Ishikawa (cell line): Measurements from ENCODE around the gene MAFB.

Experiments used
- CEBPB ChIP-seq: IDR thresholded peaks from 2 replicates; pipeline ENCODE4 v1.6.1; 2012
- CREB1 ChIP-seq: IDR thresholded peaks from 2 replicates; pipeline ENCODE4 v1.6.1; 2012; ENCODE audit warnings: low read depth
- EGR1 ChIP-seq: IDR thresholded peaks from 2 replicates; pipeline ENCODE4 v1.6.1; 2012
- EP300 ChIP-seq: IDR thresholded peaks from 2 replicates; pipeline ENCODE4 v1.6.1; 2012; ENCODE audit warnings: borderline replicate concordance
- FOXM1 ChIP-seq: IDR thresholded peaks from 2 replicates; pipeline ENCODE4 v1.6.1; 2012; ENCODE audit warnings: low read depth, borderline replicate concordance
- NFIC ChIP-seq: IDR thresholded peaks from 2 replicates; pipeline ENCODE4 v1.6.1; 2012
- RAD21 ChIP-seq: IDR thresholded peaks from 2 replicates; pipeline ENCODE4 v1.6.1; 2012; ENCODE audit warnings: low read depth
- TAF1 ChIP-seq: IDR thresholded peaks from 2 replicates; pipeline ENCODE4 v1.6.1; 2012; ENCODE audit warnings: low read depth, mild to moderate bottlenecking
- TCF12 ChIP-seq: IDR thresholded peaks from 2 replicates; pipeline ENCODE4 v1.6.1; 2012; ENCODE audit warnings: low read depth
- TEAD4 ChIP-seq: IDR thresholded peaks from 2 replicates; pipeline ENCODE4 v1.6.1; 2012
- YY1 ChIP-seq: IDR thresholded peaks from 2 replicates; pipeline ENCODE4 v1.6.1; 2012; ENCODE audit warnings: low read depth
- ZBTB7A ChIP-seq: IDR thresholded peaks from 2 replicates; pipeline ENCODE4 v1.6.1; 2012; ENCODE audit warnings: low read depth
- TF ChIP-seq, protein P1 (sequence below): IDR thresholded peaks from 2 replicates; pipeline ENCODE4 v1.6.1; 2012; ENCODE audit warnings: low read depth, mild to moderate bottlenecking
- TF ChIP-seq, protein P2 (sequence below): IDR thresholded peaks from 2 replicates; pipeline ENCODE4 v1.6.1; 2012
- TF ChIP-seq, protein P3 (sequence below): IDR thresholded peaks from 2 replicates; pipeline ENCODE4 v1.6.1; 2012

The MAFB gene

DNA sequence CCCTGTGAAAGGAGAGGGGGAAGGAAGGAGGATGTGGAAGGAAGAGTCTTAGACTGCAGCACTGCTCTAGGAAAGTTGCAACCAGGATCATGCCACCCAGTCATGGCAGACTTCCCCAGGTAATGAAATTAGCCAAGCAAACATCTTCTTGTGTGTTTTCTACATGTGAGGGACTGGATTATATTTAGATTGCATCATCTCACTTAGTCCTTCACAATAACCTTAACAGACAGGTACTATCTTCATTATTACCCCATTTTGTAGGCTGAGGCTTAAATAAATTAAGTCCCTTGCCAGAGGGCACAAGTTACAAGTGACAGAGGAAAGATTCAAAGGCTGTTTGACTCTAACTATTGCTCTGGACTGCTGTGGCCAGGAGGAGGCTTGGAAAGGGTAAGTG lies 9.7 kb upstream of the MAFB start:
- TF ChIP-seq ZBTB7A = no peak

DNA sequence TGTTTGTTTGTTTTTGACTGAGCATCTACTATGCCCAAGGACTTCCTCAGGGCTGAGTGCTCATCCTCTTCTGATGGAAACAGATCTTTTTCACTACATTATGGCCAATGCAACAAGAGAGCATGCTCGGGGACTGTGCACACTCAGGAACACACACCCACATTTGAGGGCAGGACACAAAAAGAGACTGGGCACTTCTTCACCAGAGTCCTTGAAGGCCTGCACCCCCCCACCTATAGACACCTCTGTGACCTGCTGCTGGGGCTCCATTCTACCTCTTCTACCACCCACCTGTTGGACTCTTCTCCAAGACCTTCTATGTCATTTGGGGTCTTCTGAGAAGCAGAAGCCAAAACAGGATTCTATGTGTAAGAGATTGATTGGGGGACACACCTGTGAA lies 9.2 kb upstream of the MAFB start:
- TF ChIP-seq CREB1 (no peak), TCF12 (no peak), YY1 (no peak), EGR1 (no peak), CEBPB (no peak), NFIC (no peak)
- TF ChIP-seq, protein P1, sequence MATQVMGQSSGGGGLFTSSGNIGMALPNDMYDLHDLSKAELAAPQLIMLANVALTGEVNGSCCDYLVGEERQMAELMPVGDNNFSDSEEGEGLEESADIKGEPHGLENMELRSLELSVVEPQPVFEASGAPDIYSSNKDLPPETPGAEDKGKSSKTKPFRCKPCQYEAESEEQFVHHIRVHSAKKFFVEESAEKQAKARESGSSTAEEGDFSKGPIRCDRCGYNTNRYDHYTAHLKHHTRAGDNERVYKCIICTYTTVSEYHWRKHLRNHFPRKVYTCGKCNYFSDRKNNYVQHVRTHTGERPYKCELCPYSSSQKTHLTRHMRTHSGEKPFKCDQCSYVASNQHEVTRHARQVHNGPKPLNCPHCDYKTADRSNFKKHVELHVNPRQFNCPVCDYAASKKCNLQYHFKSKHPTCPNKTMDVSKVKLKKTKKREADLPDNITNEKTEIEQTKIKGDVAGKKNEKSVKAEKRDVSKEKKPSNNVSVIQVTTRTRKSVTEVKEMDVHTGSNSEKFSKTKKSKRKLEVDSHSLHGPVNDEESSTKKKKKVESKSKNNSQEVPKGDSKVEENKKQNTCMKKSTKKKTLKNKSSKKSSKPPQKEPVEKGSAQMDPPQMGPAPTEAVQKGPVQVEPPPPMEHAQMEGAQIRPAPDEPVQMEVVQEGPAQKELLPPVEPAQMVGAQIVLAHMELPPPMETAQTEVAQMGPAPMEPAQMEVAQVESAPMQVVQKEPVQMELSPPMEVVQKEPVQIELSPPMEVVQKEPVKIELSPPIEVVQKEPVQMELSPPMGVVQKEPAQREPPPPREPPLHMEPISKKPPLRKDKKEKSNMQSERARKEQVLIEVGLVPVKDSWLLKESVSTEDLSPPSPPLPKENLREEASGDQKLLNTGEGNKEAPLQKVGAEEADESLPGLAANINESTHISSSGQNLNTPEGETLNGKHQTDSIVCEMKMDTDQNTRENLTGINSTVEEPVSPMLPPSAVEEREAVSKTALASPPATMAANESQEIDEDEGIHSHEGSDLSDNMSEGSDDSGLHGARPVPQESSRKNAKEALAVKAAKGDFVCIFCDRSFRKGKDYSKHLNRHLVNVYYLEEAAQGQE = no peak
- TF ChIP-seq, protein P2, sequence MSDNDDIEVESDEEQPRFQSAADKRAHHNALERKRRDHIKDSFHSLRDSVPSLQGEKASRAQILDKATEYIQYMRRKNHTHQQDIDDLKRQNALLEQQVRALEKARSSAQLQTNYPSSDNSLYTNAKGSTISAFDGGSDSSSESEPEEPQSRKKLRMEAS = no peak

DNA sequence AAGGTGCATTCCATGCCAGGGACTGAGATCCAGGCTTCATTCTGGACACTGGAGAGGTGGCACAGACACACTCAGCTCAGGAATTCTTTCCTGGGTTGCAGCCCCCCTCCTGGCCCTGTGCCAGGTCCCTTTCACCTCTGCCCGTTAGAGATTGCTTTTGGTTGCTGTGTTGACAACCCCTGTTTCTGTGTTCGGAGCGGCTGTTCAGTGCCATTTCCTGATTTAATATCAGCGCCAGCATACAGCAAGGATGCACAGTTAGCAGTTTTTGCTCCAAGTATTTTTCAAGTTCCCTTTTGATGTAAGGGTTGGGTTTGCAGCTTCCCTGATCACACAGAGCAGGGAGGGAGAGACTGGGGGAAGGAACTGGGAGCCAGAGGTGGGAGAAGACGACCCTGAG lies 8.5 kb upstream of the MAFB start:
- TF ChIP-seq, protein P1 = no peak
- TF ChIP-seq CEBPB = no peak
- TF ChIP-seq EGR1 = no peak
- TF ChIP-seq NFIC = no peak
- TF ChIP-seq, protein P3, sequence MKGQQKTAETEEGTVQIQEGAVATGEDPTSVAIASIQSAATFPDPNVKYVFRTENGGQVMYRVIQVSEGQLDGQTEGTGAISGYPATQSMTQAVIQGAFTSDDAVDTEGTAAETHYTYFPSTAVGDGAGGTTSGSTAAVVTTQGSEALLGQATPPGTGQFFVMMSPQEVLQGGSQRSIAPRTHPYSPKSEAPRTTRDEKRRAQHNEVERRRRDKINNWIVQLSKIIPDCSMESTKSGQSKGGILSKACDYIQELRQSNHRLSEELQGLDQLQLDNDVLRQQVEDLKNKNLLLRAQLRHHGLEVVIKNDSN = no peak
- no peak for TF ChIP-seq TEAD4
- TF ChIP-seq CREB1 = no peak
- no peak for TF ChIP-seq TAF1
- TF ChIP-seq FOXM1 = no peak
- no peak for TF ChIP-seq TCF12
- no peak for TF ChIP-seq ZBTB7A
- TF ChIP-seq RAD21 = no peak
- TF ChIP-seq, protein P2 = no peak
- no peak for TF ChIP-seq EP300
- TF ChIP-seq YY1 = no peak

DNA sequence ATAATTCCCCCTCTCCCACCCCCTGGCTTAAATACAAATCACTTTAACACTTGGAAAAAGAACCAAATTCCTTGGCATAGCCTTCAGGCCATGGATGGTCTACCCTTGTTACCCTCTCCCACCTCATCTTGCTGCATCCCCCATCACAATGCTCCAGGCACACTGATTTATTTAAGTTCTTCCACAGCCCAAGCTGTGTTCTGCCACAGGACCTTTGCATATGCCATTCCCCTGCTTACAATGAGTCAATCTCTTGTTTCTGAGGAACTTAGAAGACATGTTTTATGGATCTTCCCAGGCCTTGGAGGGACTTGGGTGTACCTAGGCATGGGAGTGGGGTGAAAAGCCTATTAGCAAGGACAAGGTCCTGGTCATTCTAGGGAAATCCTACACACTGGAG lies 6.2 kb upstream of the MAFB start:
- TF ChIP-seq, protein P3 = no peak
- TF ChIP-seq, protein P1 = no peak
- no peak for TF ChIP-seq ZBTB7A
- TF ChIP-seq TEAD4 = no peak
- TF ChIP-seq FOXM1 = no peak
- no peak for TF ChIP-seq EGR1
- TF ChIP-seq, protein P2 = no peak
- TF ChIP-seq CREB1 = no peak
- no peak for TF ChIP-seq CEBPB
- TF ChIP-seq RAD21 = no peak
- TF ChIP-seq NFIC = no peak
- TF ChIP-seq TCF12 = no peak
- TF ChIP-seq EP300 = no peak
- no peak for TF ChIP-seq YY1
- no peak for TF ChIP-seq TAF1

DNA sequence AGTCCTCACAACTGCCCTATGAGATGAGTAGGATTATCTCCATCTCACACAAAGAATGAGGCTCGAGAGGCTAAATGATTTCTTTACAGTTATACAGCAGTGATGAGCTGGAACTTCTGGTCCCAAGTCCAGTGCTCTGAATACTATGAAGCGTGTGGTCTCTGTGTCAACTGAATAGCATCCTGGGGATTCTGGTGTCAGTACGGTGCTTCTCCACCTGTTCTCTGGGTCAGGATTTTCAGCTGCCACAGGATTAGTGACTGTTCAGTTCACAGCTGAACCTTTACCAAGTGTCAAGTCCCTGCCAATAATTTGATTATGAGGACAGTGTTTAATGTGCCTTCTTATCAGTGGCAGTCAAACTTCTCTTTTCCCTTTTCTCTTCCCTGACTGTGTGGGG lies 5.2 kb upstream of the MAFB start:
- TF ChIP-seq TCF12 (no peak), CREB1 (no peak)
